Measurements from ENCODE around the gene MATN1. TPM values are rescaled to one million over a fixed set of nuclear protein-coding genes. Genes with fewer than 3 reads are reported as not detected.

Gene MATN1
- total RNA-seq, 1 donor from 2014 or later, result 0.49 TPM

DNA sequence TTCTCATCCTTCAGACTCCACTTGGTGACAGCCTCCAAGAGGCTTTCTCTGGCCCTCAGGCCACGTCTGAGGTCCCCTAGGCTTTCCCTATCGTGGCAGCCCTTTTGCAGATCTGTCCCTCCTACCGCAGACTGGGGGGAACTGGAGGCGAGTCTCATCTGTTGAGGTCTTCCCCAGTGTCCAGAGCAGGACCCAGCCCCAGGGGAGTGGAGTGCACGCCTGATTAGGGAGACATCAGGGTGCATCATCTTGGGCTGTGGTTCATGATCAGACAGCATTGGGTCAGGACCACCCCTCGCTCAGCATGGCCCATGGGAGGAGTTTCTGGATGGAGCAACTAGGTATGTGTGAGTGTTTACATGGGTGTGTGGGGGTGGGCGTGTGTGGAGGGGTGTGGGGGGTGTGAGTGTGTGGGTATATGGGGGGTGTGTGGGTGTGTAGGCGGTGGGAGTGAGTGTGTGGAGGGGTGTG is 8.5 kb upstream of the MATN1 start:
- TF ChIP-seq, protein P1, sequence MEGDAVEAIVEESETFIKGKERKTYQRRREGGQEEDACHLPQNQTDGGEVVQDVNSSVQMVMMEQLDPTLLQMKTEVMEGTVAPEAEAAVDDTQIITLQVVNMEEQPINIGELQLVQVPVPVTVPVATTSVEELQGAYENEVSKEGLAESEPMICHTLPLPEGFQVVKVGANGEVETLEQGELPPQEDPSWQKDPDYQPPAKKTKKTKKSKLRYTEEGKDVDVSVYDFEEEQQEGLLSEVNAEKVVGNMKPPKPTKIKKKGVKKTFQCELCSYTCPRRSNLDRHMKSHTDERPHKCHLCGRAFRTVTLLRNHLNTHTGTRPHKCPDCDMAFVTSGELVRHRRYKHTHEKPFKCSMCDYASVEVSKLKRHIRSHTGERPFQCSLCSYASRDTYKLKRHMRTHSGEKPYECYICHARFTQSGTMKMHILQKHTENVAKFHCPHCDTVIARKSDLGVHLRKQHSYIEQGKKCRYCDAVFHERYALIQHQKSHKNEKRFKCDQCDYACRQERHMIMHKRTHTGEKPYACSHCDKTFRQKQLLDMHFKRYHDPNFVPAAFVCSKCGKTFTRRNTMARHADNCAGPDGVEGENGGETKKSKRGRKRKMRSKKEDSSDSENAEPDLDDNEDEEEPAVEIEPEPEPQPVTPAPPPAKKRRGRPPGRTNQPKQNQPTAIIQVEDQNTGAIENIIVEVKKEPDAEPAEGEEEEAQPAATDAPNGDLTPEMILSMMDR (IDR thresholded peaks at IDR 0.05), result no peak
- TF ChIP-seq POLR2AphosphoS5 (IDR thresholded peaks at IDR 0.05; ENCODE audit: insufficient read depth in 1 of 2, low read depth in 1 of 2) (no peak), POLR2A (IDR thresholded peaks at IDR 0.05) (no peak)
- H3K27me3 ChIP-seq, result no peaks in the 10 kb centered on the region
- DNase-seq (ENCODE audit: extremely low spot score in 2 of 2), result no peak
- intact Hi-C loops (cut with DNase I), result no loop called here
- no peak overlapping the region for H3K4me3 ChIP-seq
- H3K4me1 ChIP-seq, result no peaks in the 10 kb centered on the region
- H3K9me3 ChIP-seq, result no peaks in the 10 kb centered on the region
- H3K27ac ChIP-seq, result no peak overlapping the region
- no peaks in the 10 kb centered on the region for H3K36me3 ChIP-seq

- intact Hi-C loops (cut with DNase I), result no loop called here
Observed at GRCh38 chr1:30731109-30731805, 7.9 kb upstream of the MATN1 start.

GRCh38 chr1:30730346-30731108 is 7.1 kb upstream of the MATN1 start:
- no peaks in the 10 kb centered on the region for H3K27me3 ChIP-seq
- no peak overlapping the region for H3K27ac ChIP-seq
- TF ChIP-seq POLR2AphosphoS5 (IDR thresholded peaks at IDR 0.05; ENCODE audit: insufficient read depth in 1 of 2, low read depth in 1 of 2), result no peak
- no peak for DNase-seq (ENCODE audit: extremely low spot score in 2 of 2)
- no peaks in the 10 kb centered on the region for H3K4me1 ChIP-seq
- intact Hi-C loops (cut with DNase I), result no loop called here
- no peaks in the 10 kb centered on the region for H3K9me3 ChIP-seq
- no peak overlapping the region for H3K4me3 ChIP-seq
- peaks cover 0 to 3% of the 10 kb centered on the region in 2 donors for H3K36me3 ChIP-seq

More at GRCh38 chr1:30731109-30731805, 7.9 kb upstream of the MATN1 start:
- Histone ChIP-seq H3K36me3 (no peaks in the 10 kb centered on the region), H3K4me1 (no peaks in the 10 kb centered on the region), H3K27ac (no peak overlapping the region), H3K27me3 (no peaks in the 10 kb centered on the region), H3K4me3 (no peak overlapping the region), H3K9me3 (no peaks in the 10 kb centered on the region)
- DNase-seq (ENCODE audit: extremely low spot score in 2 of 2), result no peak
- no peak for TF ChIP-seq POLR2AphosphoS5 (IDR thresholded peaks at IDR 0.05; ENCODE audit: insufficient read depth in 1 of 2, low read depth in 1 of 2)
- TF ChIP-seq POLR2A (IDR thresholded peaks at IDR 0.05), result no peak
- TF ChIP-seq, protein P1 (IDR thresholded peaks at IDR 0.05), result no peak

DNA sequence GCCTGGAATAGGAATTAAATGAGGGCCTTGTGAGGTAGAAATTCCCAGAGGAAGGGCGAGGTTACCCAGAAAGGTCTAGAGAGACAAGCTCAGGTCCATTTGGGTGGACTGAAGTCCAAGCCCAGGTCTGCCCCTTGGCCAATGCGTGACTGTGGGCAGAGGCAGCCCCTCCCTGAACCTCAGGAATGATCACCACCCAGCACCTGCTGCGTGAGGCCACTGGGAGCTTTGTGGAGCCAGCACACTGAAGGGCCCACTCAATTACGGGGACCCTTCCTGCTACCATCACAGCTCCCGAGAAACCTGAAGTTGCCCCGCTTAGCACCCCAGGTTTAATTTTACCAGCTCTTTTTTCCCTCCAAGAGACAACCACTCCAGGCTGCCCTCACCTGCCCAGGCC is 6.5 kb upstream of the MATN1 start:
- TF ChIP-seq POLR2AphosphoS5 (IDR thresholded peaks at IDR 0.05; ENCODE audit: insufficient read depth in 1 of 2, low read depth in 1 of 2) (no peak), POLR2A (IDR thresholded peaks at IDR 0.05) (no peak)
- TF ChIP-seq, protein P1 (IDR thresholded peaks at IDR 0.05), result no peak
- Histone ChIP-seq H3K9me3 (no peaks in the 10 kb centered on the region), H3K4me3 (no peak overlapping the region), H3K36me3 (peaks cover 0 to 3% of the 10 kb centered on the region in 2 donors), H3K27me3 (no peaks in the 10 kb centered on the region), H3K4me1 (no peaks in the 10 kb centered on the region), H3K27ac (no peak overlapping the region)
- DNase-seq (ENCODE audit: extremely low spot score in 2 of 2), result no peak
- intact Hi-C loops (cut with DNase I), result no loop called here

DNA sequence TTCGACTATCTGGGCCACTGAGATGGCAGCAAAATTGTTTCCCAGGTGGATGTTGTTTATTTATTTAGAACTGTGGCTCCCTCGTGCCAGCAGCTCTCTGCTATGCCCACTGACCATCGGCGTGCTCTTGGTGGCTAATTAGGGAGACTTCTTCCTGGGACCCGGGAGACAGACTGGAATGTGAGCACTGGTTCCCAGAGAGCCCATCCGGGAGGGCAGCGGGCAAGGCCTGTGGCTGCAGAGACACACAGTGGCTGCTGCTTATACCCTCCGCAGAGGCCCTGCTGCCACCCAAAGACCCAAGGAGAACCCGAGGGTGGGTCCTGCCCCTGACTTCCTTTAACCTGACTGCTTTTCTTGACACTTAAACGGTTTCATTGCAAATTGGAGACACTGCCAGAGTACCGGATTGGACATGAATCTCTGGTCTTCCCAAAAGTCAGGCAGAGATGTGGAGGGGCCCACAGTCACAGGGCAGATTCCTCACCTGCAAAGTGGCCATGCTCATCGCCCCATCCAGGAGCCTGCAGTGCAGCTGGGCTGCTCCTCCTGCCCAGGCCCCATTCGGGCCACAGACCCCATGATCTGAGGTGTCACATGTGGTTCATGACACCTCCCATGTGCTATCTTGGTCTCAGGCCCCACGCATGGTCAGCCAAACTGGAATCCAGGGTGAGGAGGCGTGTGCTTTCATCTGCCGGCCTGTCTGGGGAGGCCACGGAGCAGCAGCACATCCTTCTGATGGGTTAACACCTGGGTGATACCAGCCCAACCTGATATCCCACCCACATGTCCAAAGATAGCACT is 5.7 kb upstream of the MATN1 start:
- TF ChIP-seq, protein P1 (IDR thresholded peaks at IDR 0.05), result no peak
- TF ChIP-seq POLR2A (IDR thresholded peaks at IDR 0.05), result no peak
- no peak for TF ChIP-seq POLR2AphosphoS5 (IDR thresholded peaks at IDR 0.05; ENCODE audit: insufficient read depth in 1 of 2, low read depth in 1 of 2)
- no peak overlapping the region for H3K27ac ChIP-seq
- no peaks in the 10 kb centered on the region for H3K4me1 ChIP-seq
- peaks cover 0 to 3% of the 10 kb centered on the region in 2 donors for H3K36me3 ChIP-seq
- no peak for DNase-seq (ENCODE audit: extremely low spot score in 2 of 2)
- no peak overlapping the region for H3K4me3 ChIP-seq
- no peaks in the 10 kb centered on the region for H3K27me3 ChIP-seq
- intact Hi-C loops (cut with DNase I), result no loop called here
- H3K9me3 ChIP-seq, result no peaks in the 10 kb centered on the region
